GM12878 (cell line): ENCODE data around the gene ITGA8. TPM values are rescaled to one million over a fixed set of nuclear protein-coding genes. Genes with fewer than 3 reads are reported as not detected.

Source experiments
- ATAC-seq: fragments of 200-7000 bp; cut with Tn5 transposase; 3 replicates; pipeline ENCODE4 v1.9.1; 2020; ENCODE audit warnings: mild to moderate bottlenecking, moderate library complexity
- BruUV-seq: library from RNA; stranded (reverse); fragments of 400-500 nt; replicated peaks from 2 replicates; lab custom pipeline; 2021; lab: Mats Ljungman, UMichigan
- CTCF ChIA-PET: fragments of 300-600 bp; sonication (Branson Sonifier 250); formaldehyde crosslinking; extraction: SDS; loops from one replicate; lab custom pipeline; 2021; ENCODE audit warnings: inconsistent platforms; lab: Yijun Ruan, JAX
- POLR2A ChIA-PET: fragments of 350-600 bp; formaldehyde crosslinking; extraction: SDS; loops from one replicate; lab custom pipeline; 2021; ENCODE audit warnings: inconsistent platforms; lab: Charles Lee
- RAD21 ChIA-PET: fragments of 300-600 bp; sonication (Branson Sonifier 250); formaldehyde crosslinking; loops from one replicate; lab custom pipeline; 2023; ENCODE audit warnings: antibody characterized with exemption; ENCODE audit not compliant: unreplicated experiment; lab: Charles Lee
- SMC1A ChIA-PET: fragments of 300-600 bp; sonication (Branson Sonifier 250); formaldehyde crosslinking; loops from one replicate; lab custom pipeline; 2023; ENCODE audit not compliant: unreplicated experiment, uncharacterized antibody; lab: Charles Lee
- DNase-seq: peaks from one replicate; pipeline ENCODE4 v3.0.0-alpha.2; 2011; ENCODE audit warnings: low read depth, low spot score
- FAIRE-seq: peaks from 3 replicates; lab custom pipeline; 2011; peaks lifted over from hg19 to GRCh38; lab: Jason Lieb, UNC
- H2AFZ ChIP-seq: 2 replicates; pipeline ENCODE4 v1.6.0; 2011; ENCODE audit warnings: low read depth, low read length, control low read depth; ENCODE audit not compliant: control insufficient read depth
- H3K27ac ChIP-seq: 2 replicates; pipeline ENCODE4 v1.5.1; 2011; ENCODE audit warnings: control low read depth; ENCODE audit not compliant: control insufficient read depth, insufficient read depth
- H3K27me3 ChIP-seq, 2 experiments: replicated peaks in 1 of 2; 2 replicates each; pipeline versions ENCODE4 v1.6.0 to v1.6.1; 2011; ENCODE audit warnings: low read length in 1 of 2; ENCODE audit not compliant: control insufficient read depth in 2 of 2, insufficient read depth in 2 of 2
- H3K36me3 ChIP-seq, 2 experiments: 2 replicates each; pipeline ENCODE4 v1.5.1; 2011; ENCODE audit warnings: low read length in 1 of 2; ENCODE audit not compliant: control insufficient read depth in 2 of 2, insufficient read depth in 2 of 2
- H3K4me1 ChIP-seq: 2 replicates; pipeline ENCODE4 v1.6.1; 2011; ENCODE audit warnings: mild to moderate bottlenecking, low read length, moderate library complexity, mixed read lengths; ENCODE audit not compliant: control insufficient read depth, insufficient read depth
- H3K4me2 ChIP-seq: 2 replicates; pipeline ENCODE4 v1.6.0; 2011; ENCODE audit warnings: control low read depth; ENCODE audit not compliant: control insufficient read depth, insufficient read depth
- H3K4me3 ChIP-seq: fragments of 200-600 bp; sonication (generic); 2 replicates; pipeline ENCODE4 v1.5.1; 2016
- H3K79me2 ChIP-seq: 2 replicates; pipeline ENCODE4 v1.6.0; 2011; ENCODE audit warnings: low read length; ENCODE audit not compliant: control insufficient read depth, insufficient read depth
- H3K9ac ChIP-seq: 2 replicates; pipeline ENCODE4 v1.8.0; 2011; ENCODE audit warnings: low read length, control low read depth, mixed read lengths; ENCODE audit not compliant: control insufficient read depth, insufficient read depth
- H3K9me3 ChIP-seq: replicated peaks from 3 replicates; pipeline ENCODE4 v1.5.1; 2011; ENCODE audit warnings: mild to moderate bottlenecking, low read length; ENCODE audit not compliant: control insufficient read depth, insufficient read depth
- H4K20me1 ChIP-seq: 2 replicates; pipeline ENCODE4 v1.6.0; 2011; ENCODE audit not compliant: control insufficient read depth, insufficient read depth
- EP300 ChIP-seq, 2 experiments: fragments of 150-350 bp in 1 of 2; IDR thresholded peaks; 2 replicates each; pipeline ENCODE4 v1.6.1; 2011 to 2012; ENCODE audit warnings: low read depth in 2 of 2, low read length in 2 of 2, borderline replicate concordance in 1 of 2, improper control_type of control experiment in 1 of 2, inconsistent platforms in 1 of 2; ENCODE audit not compliant: control insufficient read depth in 1 of 2
- NR2C1 ChIP-seq: fragments of 450-650 bp; IDR thresholded peaks from 2 replicates; pipeline ENCODE4 v1.6.1; 2017; ENCODE audit warnings: antibody characterized with exemption, mild to moderate bottlenecking, moderate library complexity
- TARDBP ChIP-seq: IDR thresholded peaks from 2 replicates; pipeline ENCODE4 v1.6.1; 2016; ENCODE audit warnings: borderline replicate concordance
- TCF12 ChIP-seq: IDR thresholded peaks from 2 replicates; pipeline ENCODE4 v1.6.1; 2011; ENCODE audit warnings: low read depth, mild to moderate bottlenecking, low read length
- YBX1 ChIP-seq: fragments of 450-650 bp; IDR thresholded peaks from 2 replicates; pipeline ENCODE4 v1.6.1; 2016; ENCODE audit warnings: antibody characterized with exemption
- WGBS: methylation state at CpG from one replicate; pipeline ENCODE4 v1.1.6; 2016; ENCODE audit warnings: low lambda C conversion rate; ENCODE audit not compliant: insufficient replicate concordance, insufficient coverage; ENCODE audit errors: missing lambda C conversion rate; 5-methylcytosine and 5-hydroxymethylcytosine counted together
- in situ Hi-C: fragments of 300-500 bp; cut with MboI; formaldehyde crosslinking; loops from 9 replicates; pipeline ENCODE4 v1.14.3; 2018; ENCODE audit warnings: mixed read lengths
- intact Hi-C: fragments of 100-400 bp; cut with micrococcal nuclease; formaldehyde crosslinking; loops from one replicate; pipeline ENCODE4 v1.14.2; 2022; ENCODE audit not compliant: unreplicated experiment
- polyA plus RNA-seq, 11 experiments: library from polyadenylated mRNA; depleted of rRNA in 4 of 11; unstranded in 6 of 11; stranded (reverse) in 5 of 11; fragments of >200 nt; fragmentation: Nextera tagmentation in 4 of 11; fragmentation: Illumina TruSeq in 1 of 11; extraction: Ambion mirVana in 4 of 11; extraction: Trizol in 1 of 11; gene quantifications; 1 replicate in 1 of 11; 2 replicates in 10 of 11; pipeline versions ENCODE4 v1.2.1 to v1.2.3, GENCODE V29; 2011 to 2016; ENCODE audit warnings: inconsistent platforms in 2 of 11, missing spikeins in 2 of 11, low read depth in 1 of 11
- total RNA-seq, 4 experiments: library from RNA; depleted of rRNA in 3 of 4; stranded (reverse); fragments of >200 nt in 3 of 4; fragmentation: Illumina TruSeq in 1 of 4; extraction: Trizol in 1 of 4; gene quantifications; 2 replicates each; pipeline versions ENCODE4 v1.2.1 to v1.2.3, GENCODE V29; 2013 to 2021
- TF ChIP-seq, protein P1 (sequence below): fragments of 450-650 bp; IDR thresholded peaks from 2 replicates; pipeline ENCODE4 v1.6.1; 2016; ENCODE audit warnings: mild to moderate bottlenecking

ITGA8 gene
- total and polyA plus RNA-seq, 10 of the 15 experiments (the other 5 are each of a cell fraction or from before 2014, with no cell fraction given): 0.03 TPM; not detected in 9

DNA sequence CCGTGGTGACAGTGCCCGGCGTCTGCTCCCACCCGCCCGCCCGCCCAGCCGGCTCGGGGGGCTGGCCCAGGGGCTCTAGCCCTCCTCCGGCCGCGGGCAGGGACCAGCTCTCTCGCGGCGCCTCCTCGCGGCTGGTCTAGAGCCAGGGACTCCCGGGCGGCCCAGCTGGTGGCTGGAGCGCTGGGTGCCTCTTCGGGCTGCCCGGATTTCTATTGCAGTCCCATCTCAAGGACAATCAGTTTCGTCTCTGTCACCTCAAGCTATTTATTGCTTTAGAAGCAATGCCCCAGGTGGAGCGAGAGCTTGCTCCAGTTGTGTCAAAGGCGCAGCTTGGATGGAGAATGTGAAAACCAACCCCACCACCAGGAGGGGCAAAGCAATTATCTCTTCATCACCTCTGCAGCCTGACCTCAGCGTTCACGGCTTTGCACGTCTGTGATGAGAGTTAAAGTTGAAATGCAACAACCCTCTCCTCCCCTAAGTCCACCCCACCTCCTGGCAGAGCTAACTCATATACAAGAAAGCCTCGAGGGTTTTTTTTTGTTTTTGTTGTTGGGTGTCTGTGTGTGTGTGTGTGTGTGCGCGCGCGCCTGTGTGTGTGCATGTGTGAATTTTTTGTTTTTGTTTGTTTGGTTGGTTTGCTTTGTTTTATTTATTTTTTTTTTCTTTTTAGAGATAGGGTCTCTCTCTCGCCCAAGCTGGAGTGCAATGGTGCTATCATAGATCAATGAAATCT lies at the start of gene ITGA8 (continued):
- TF ChIP-seq YBX1 (no peak), TARDBP (no peak), EP300 (IDR thresholded peaks at IDR 0.05; ENCODE audit: borderline replicate concordance in 1 of 2, control insufficient read depth in 1 of 2, low read depth in 2 of 2, low read length in 2 of 2) (no peak), NR2C1 (no peak)
- TF ChIP-seq, protein P1, sequence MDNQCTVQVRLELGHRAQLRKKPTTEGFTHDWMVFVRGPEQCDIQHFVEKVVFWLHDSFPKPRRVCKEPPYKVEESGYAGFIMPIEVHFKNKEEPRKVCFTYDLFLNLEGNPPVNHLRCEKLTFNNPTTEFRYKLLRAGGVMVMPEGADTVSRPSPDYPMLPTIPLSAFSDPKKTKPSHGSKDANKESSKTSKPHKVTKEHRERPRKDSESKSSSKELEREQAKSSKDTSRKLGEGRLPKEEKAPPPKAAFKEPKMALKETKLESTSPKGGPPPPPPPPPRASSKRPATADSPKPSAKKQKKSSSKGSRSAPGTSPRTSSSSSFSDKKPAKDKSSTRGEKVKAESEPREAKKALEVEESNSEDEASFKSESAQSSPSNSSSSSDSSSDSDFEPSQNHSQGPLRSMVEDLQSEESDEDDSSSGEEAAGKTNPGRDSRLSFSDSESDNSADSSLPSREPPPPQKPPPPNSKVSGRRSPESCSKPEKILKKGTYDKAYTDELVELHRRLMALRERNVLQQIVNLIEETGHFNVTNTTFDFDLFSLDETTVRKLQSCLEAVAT: no peak

DNA sequence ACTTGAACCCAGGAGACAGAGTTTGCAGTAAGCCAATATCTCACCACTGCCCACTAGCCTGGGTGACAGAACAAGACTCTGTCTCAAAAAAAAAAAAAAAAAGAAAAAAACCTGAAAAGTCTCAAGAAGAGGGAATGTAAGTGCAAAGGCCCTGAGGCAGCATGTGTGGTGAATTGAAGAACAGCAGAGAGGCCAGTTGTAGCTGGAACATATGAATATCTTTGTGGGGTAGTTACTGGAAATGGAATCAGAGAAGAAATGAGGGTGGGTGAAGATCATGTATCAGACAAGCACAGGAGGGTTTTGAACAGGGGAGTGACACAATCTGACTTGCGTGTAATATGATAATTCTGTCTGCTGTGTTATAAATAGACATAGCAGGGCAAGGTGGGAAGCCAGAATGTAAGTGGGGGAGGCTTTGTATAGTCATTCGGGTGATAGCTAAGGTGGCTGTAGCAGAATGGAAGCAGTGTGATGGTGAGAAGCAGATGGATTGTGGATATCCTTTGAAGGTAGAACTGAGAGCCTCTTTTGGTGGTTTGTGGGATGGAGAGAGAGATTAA lies 45.3 kb upstream of the ITGA8 start:
- no peak overlapping the region for H2AFZ ChIP-seq
- in situ Hi-C loops (no loop called here), intact Hi-C loops (no loop called here)
- TF ChIP-seq TCF12: no peak
- ChIA-PET RAD21 (no interaction called here), POLR2A (interaction anchor here (0.6 kb wide), 1 partner anchor 35 kb away, joined by 3 read pairs; no protein-coding TSS in a partner anchor), CTCF (no interaction called here), SMC1A (no interaction called here)
- ATAC-seq (no peak), FAIRE-seq (no peak), DNase-seq (no peak)
- H3K9ac ChIP-seq: no peak overlapping the region
- no peaks in the 10 kb centered on the region for H3K9me3 ChIP-seq
- H3K4me1 ChIP-seq: no peaks in the 10 kb centered on the region
- no peaks in the 10 kb centered on the region for H4K20me1 ChIP-seq
- BruUV-seq: no TSS peak
- no peaks in the 10 kb centered on the region for H3K79me2 ChIP-seq
- WGBS: 73% methylated on average over 2 of the region's 2 CpGs
- H3K27me3 ChIP-seq: no peaks in the 10 kb centered on the region
- H3K4me2 ChIP-seq: no peak overlapping the region
- no peak overlapping the region for H3K4me3 ChIP-seq
- H3K36me3 ChIP-seq: no peaks in the 10 kb centered on the region
- H3K27ac ChIP-seq: no peak overlapping the region
